ENCODE measurements around the gene DAGLB. TPM values are rescaled to one million over a fixed set of nuclear protein-coding genes. Genes with fewer than 3 reads are reported as not detected.

DAGLB gene
- total RNA-seq, 1 experiment from 2014 or later, result 23.4 TPM

- TF ChIP-seq EZH2 (IDR thresholded peaks at IDR 0.05; ENCODE audit: low read length, unreplicated experiment), result no peak
- TF ChIP-seq, protein P1, sequence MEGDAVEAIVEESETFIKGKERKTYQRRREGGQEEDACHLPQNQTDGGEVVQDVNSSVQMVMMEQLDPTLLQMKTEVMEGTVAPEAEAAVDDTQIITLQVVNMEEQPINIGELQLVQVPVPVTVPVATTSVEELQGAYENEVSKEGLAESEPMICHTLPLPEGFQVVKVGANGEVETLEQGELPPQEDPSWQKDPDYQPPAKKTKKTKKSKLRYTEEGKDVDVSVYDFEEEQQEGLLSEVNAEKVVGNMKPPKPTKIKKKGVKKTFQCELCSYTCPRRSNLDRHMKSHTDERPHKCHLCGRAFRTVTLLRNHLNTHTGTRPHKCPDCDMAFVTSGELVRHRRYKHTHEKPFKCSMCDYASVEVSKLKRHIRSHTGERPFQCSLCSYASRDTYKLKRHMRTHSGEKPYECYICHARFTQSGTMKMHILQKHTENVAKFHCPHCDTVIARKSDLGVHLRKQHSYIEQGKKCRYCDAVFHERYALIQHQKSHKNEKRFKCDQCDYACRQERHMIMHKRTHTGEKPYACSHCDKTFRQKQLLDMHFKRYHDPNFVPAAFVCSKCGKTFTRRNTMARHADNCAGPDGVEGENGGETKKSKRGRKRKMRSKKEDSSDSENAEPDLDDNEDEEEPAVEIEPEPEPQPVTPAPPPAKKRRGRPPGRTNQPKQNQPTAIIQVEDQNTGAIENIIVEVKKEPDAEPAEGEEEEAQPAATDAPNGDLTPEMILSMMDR (conservative IDR thresholded peaks at IDR 0.05; ENCODE audit: low read depth, low read length), result peak; percentile 28; the same call in 1 of the 2 replicates
- TF ChIP-seq EZH2phosphoT487 (IDR thresholded peaks at IDR 0.05; ENCODE audit: borderline replicate concordance, low read length), result no peak
- no peaks in the 10 kb centered on the region for H3K9me3 ChIP-seq (ENCODE audit: low read length)
- no TSS peak for BruUV-seq (replicated peaks)
- peaks cover 29% of the 10 kb centered on the region for H3K79me2 ChIP-seq (ENCODE audit: low read length)
- CTCF ChIA-PET, result interaction anchor here (0.6 kb wide), 2 partner anchors 13 to 78 kb away, joined by 4 to 6 read pairs; no protein-coding TSS in a partner anchor
- no peak overlapping the region for H3K4me2 ChIP-seq (ENCODE audit: low read length)
- peaks cover 16% of the 10 kb centered on the region; the same call in 1 of the 2 replicates for H3K4me1 ChIP-seq (ENCODE audit: insufficient read depth, low read length)
- no peak for DNase-seq
- ATAC-seq, result peak; percentile 43
- intact Hi-C loops (cut with micrococcal nuclease), result no loop called here
- no peak overlapping the region for H3K4me3 ChIP-seq (ENCODE audit: low read length)
- 0 out of 2 replicates have a peak overlapping the region, but pooled peaks have one; percentile 5 for H3K27ac ChIP-seq (ENCODE audit: low read length)
- no peaks in the 10 kb centered on the region for H3F3A ChIP-seq (ENCODE audit: low read length, unreplicated experiment)
- no peaks in the 10 kb centered on the region for H3K27me3 ChIP-seq (ENCODE audit: low read length)
- no peak overlapping the region for H3K9ac ChIP-seq (ENCODE audit: low read length)
- H3K36me3 ChIP-seq (ENCODE audit: low read depth, low read length), result peaks cover 38% of the 10 kb centered on the region
- POLR2A ChIA-PET (ENCODE audit: unreplicated experiment), result interaction anchor here (0.5 to 0.6 kb wide), 2 partner anchors 160 to 787 kb away, joined by 4 read pairs; no protein-coding TSS in a partner anchor
- no peaks in the 10 kb centered on the region for H4K20me1 ChIP-seq (ENCODE audit: low read length)
- no peaks in the 10 kb centered on the region for H3K9me2 ChIP-seq (replicated peaks; ENCODE audit: low read length)
- no peak overlapping the region for H2AFZ ChIP-seq (ENCODE audit: low read length)
Observed at GRCh38 chr7:6430271-6430940, 17.3 kb downstream of the DAGLB start.

DNA sequence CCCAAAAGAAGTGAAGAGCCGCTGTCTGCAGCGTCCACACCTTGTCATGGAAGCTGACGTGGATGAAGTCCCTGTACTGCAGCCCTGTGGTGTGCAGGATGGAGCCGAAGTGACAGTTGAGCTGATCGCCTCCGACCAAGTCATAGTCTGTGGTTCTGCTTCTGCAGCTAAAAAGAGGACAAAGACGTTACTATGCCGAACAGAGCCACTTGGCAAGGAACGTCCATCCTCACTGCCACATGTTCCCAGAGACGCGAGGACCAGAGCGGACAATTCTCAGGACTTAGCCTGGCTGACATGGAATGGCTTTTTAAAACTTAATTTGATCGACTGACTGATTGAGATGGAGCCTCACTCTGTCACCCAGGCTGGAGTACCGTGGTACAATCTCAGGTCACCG lies 21.8 kb downstream of the DAGLB start:
- Histone ChIP-seq H2AFZ (ENCODE audit: low read length) (no peak overlapping the region), H3K9me2 (replicated peaks; ENCODE audit: low read length) (no peaks in the 10 kb centered on the region), H3K4me1 (ENCODE audit: insufficient read depth, low read length) (peaks cover 4% of the 10 kb centered on the region; the same call in 1 of the 2 replicates), H3F3A (ENCODE audit: low read length, unreplicated experiment) (no peaks in the 10 kb centered on the region), H3K36me3 (ENCODE audit: low read depth, low read length) (peaks cover 20% of the 10 kb centered on the region), H3K79me2 (ENCODE audit: low read length) (0 out of 2 replicates have a peak, but pooled peaks cover 3% of the 10 kb centered on the region), H3K4me2 (ENCODE audit: low read length) (no peak overlapping the region), H3K4me3 (ENCODE audit: low read length) (no peak overlapping the region), H3K27ac (ENCODE audit: low read length) (no peak overlapping the region), H3K9me3 (ENCODE audit: low read length) (no peaks in the 10 kb centered on the region), H3K9ac (ENCODE audit: low read length) (no peak overlapping the region), H4K20me1 (ENCODE audit: low read length) (no peaks in the 10 kb centered on the region), H3K27me3 (ENCODE audit: low read length) (no peaks in the 10 kb centered on the region)
- CTCF ChIA-PET, result no interaction called here
- intact Hi-C loops (cut with micrococcal nuclease), result no loop called here
- TF ChIP-seq EZH2phosphoT487 (IDR thresholded peaks at IDR 0.05; ENCODE audit: borderline replicate concordance, low read length) (no peak), EZH2 (IDR thresholded peaks at IDR 0.05; ENCODE audit: low read length, unreplicated experiment) (no peak)
- TF ChIP-seq, protein P1 (conservative IDR thresholded peaks at IDR 0.05; ENCODE audit: low read depth, low read length), result no peak
- DNase-seq (no peak), ATAC-seq (no peak)
- BruUV-seq (replicated peaks), result no TSS peak
- POLR2A ChIA-PET (ENCODE audit: unreplicated experiment), result no interaction called here

All from PC-3 (cell line).